Activated CD4-positive, CD25-positive, alpha-beta regulatory T cell treated with anti-CD3 and anti-CD28 coated beads, Interleukin-2, amount 50 U/mL, for 16 hours (primary cell): ENCODE results near the gene VEPH1.
"Not testable (repeated sequence)": the region's sequence is repeated elsewhere in the genome, so short reads cannot be mapped to it uniquely, and the experiment has no call there.

Source experiments
- DNase-seq: peaks from one replicate; pipeline ENCODE4 v3.0.0-alpha.2; 2020; ENCODE audit warnings: low read depth, low spot score

VEPH1 gene

GRCh38 chr3:157350651-157351050 lies 152.6 kb downstream of the VEPH1 start:
- not testable (repeated sequence) for DNase-seq

- DNase-seq: not testable (repeated sequence)
Observed at GRCh38 chr3:157348304-157349075, 154.7 kb downstream of the VEPH1 start.

DNA sequence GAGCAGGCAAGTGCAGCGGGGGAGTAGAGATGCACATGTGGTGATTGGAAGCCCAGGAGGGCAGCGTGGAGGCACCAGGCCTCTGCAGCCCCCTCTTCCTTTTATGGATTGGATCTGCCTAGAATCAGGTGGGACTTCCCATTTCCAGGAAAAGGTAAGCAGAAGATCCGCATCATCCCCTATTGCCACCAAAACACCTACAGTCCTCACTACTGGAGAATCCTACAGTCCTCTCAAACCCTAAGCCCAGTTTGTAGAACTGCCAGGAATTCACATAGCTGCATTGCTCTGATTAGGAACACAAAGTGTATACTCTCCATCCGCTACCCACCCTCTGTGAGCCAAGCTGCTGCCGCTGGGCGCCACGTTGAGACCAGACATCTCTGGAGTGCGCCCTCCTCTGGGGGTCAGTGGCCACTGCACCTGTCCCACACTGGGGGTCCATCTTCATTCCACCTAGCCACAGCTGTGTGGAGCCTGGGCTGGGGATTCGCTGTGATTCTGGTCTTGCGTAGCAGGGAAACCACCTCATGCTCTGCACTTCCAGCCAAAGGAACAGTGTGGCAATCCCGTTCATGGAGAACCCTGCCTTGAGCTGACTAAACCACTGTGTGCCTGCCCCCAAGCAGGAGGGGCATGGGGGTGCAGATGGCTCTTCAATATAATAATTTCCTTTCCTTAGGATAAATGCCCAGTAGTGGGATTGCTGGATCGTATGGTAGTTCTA lies 155.5 kb downstream of the VEPH1 start:
- no peak for DNase-seq

GRCh38 chr3:157336252-157337009 lies 166.8 kb downstream of the VEPH1 start:
- DNase-seq: no peak

DNA sequence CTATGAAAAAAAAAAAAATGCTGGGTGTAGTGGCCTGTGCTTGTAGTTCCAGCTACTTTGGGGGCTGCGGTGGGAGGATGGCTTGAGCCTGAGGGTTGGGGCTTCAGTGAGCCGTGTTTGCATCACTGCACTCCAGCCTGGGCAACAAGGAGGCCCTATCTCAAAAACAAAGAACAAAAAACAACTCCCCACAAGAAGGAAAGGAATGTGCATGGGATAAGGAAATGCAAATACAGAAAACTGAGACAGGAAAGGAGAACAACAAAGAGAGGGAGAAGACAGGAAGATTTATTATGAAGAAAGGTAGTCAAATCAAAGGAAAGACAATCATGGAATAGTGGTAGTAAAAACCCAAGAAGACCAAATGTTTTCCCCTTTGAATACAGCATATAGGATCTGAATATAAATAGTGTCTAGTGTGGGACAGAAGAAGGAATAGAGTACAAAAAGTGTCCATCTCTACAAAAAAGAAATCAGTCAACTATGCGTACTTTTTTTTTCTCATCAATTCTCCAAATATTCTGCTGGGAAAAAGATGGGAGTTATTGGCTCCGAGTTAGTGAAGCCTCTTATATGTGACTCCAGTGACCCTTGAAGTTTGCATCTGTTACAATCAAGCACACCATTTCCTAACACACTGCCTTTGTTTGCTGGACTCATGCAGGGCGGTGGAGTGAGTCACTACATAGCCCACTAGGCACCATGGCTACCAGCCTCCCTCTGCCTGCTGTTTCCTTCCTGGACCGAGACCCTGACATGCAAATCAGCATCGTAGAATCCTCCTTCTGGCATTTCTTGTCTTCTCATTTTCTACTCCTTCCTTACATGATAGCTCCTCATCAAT lies 167.8 kb downstream of the VEPH1 start:
- DNase-seq: no peak

- no peak for DNase-seq
Observed at GRCh38 chr3:157333551-157333991, 169.6 kb downstream of the VEPH1 start.

DNA sequence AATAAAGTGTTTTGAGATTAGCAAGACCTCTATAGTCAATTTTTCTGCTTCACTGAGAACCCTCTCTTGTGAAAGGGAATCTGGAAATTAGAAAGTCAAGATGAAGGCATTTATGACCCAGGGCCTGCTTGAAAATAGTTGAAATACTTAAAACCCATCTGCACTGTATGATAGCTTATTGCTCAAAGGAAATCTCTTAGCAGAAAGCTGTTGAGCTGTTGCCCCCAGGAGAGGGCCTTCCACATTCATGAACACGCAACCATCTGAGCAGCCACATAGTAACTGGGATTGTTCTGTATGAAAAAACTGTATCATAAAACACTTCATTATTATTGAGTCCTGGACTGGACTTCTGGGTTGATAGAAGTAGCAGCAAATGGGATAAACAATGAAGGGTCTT lies 173.0 kb downstream of the VEPH1 start:
- DNase-seq: no peak

GRCh38 chr3:157329551-157329950 lies 173.7 kb downstream of the VEPH1 start:
- no peak for DNase-seq

DNA sequence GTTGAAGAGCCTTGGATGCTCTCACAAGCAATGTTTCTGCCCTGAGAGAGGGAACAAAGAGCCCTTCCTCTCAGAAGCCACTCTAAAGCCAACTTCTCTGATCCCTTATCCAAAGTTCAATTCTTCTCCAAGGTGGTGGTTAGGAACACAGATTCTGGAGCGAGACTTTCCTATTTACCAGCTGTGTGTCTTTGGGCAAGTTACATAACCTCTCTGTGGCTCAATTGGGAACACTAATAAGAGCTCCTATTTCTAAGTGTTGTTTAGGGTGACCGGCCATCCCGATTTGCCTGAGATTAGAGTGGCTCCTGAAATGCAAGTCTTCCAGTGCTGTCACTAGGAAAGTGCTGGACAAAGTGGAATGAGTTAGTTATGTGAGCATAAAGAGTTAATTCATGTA lies 175.4 kb downstream of the VEPH1 start:
- DNase-seq: no peak

DNA sequence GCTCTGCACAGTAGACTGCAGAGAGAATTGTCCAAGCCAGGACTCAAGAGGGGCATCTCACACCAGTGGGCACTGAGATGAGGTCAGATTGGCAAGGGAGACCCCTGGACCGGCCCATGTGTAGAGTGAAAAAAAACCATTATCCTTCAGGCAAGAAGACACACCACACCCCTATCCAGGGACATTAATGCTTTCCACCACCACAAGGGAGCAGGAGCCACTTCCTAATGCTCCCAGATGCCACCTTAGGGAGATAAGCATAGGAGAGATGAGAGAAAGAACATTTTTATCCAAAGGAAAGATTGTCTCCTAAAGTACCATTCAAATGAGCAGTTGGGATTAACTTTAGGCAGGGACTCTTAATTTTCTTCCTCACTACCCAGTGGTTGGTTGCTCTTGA lies 176.2 kb downstream of the VEPH1 start:
- no peak for DNase-seq

GRCh38 chr3:157324869-157325268 lies 178.3 kb downstream of the VEPH1 start:
- DNase-seq: not testable (repeated sequence)

- no peak for DNase-seq
Observed at GRCh38 chr3:157323360-157323759, 179.9 kb downstream of the VEPH1 start.

DNA sequence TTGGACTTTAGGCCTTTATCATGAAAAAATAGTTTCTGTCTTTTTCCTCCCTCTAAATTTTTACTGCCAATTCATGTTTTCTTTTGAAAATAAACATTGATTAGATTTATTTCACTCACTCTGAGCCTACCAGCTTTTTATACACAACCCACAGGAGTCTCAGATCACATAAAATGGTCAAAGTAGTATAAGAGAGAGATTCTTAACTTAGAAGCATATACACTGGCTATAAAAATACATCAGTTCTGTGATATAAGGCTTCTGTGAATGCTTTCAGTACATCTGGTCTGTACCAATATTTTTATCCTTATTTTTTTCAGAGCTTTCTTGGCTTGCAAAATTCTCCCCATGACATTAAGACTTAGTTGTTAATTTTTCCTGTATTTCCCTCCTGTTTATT lies 183.5 kb downstream of the VEPH1 start:
- no peak for DNase-seq

DNA sequence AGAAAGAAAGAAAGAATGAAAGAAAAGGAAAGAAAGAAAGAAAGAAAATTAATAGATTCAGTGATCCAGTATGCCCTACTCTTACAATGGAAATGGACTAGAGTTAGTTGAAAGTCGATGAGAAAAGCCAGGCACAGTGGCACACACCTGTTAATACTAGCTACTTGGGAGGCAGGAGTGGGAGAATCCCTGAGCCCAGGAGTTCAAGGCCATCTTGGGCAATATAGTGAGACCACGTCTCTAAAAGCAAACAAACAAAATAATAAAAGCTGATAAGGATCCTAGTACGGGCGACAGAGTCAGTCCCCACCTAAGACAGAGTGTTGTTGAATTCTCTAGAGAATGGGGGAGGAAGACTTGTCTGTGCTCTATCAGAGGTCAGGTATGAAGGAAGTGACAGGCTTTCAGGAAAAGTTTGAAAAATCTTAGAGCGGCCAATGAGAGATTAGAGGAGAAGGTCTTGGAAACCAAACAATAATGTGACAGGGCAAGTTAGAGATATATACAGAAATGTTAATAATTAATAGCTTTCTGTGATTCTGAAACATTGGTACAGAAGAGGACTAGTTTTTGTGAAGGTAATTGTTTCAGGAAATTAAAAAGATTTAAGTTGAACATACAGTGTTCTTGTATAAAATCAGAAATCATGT lies 184.5 kb downstream of the VEPH1 start:
- DNase-seq: no peak

GRCh38 chr3:157317895-157318294 lies 185.3 kb downstream of the VEPH1 start:
- DNase-seq: no peak

DNA sequence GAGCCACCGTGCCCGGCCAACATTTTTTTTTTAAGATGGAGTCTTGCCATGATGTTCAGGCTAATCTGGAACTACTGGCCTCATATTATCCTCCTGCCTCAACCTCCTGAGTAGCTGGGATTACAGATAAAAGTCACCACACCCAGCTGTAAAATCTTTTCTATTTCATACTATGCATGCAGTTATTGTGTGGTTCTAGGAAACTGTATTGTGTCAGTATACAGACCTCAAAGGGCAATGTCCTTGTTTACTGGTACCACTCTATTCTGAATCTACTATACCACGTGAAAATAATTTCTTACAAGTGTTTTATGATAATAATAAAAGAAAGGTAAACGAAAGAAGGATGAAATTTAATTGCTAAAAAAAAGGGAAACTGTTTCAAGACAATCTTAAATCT lies 190.0 kb downstream of the VEPH1 start:
- no peak for DNase-seq

DNA sequence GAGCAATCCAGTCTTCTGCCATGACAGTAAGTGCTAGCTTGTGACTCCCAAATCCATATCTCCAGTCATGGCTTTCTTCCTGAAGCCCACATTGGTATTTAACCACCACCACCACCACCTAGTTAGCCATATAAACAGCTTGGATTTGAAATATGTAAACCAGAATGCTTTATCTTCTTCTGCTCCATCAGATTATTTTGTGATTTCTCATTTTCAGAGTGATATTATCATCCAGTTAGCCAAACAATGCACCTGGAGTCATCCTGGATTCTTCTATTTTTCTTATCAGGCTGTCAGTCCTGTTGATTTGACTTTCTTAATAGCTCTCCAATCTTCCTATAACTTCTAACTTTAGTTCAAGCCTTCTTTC lies 190.9 kb downstream of the VEPH1 start:
- no peak for DNase-seq

DNA sequence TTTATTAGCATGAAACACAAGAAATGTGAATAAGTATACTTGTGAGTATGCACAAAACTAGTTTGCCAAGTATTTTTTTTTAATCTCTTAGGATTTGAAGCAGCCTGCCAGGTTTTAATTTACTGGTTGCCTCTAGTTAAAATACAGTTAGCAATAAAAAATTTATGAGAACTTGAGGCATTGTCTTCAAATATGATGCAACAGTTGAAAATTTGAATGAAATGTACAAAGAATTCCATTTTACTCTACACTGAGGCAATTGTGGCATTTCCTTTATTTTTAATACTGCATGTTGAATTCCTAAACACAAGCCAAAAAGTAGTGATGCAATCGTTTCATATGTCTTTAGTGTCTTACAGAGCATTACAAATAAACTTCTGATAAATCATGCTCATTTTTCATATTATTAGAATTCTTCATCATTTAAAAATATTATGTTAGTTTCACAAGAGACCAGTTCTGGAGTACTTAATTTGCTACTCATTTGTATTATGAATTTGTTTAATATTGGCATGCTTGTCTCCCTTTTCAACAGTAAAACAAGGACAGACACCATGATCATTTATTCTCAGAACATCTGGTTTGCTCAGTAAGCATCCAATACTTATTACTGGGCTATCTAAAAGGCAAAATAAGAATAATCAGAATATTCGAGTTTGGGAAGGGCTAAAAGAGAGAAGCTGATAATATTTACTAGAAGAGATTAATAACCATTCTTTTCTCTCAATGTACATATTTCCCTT lies 191.4 kb downstream of the VEPH1 start:
- no peak for DNase-seq

- DNase-seq: no peak
Observed at GRCh38 chr3:157310329-157311052, 192.7 kb downstream of the VEPH1 start.

DNA sequence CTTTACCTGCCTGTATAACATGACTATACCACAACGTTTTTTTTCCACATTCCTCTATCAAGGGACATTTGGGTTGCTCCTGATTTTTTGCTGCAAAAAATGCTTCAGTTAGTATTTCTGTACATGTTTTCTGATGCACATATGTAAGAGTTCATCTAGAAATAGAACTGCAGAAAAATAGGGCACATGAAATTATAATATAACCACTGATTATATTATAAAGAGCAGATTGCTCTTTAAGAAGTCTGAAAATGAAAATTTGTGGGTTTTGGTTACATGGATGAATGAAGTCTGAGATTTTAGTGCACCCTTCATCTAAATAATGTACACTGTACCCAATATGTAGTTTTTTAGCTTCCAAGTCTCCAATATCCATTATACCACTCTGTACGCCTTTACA lies 196.7 kb downstream of the VEPH1 start:
- DNase-seq: no peak
